GM19043 (cell line): ENCODE measurements around the gene CLCF1.
A peak's percentile ranks its signal among the peaks of the same experiment; 100 is the strongest.
"Not testable (repeated sequence)": the region's sequence is repeated elsewhere in the genome, so short reads cannot be mapped to it uniquely, and the experiment has no call there.

ENCODE experiments used
- ATAC-seq: cut with Tn5 transposase; IDR thresholded peaks from one replicate; pipeline ENCODE4 v1.9.1; 2021; ENCODE audit warnings: low read depth; ENCODE audit not compliant: unreplicated experiment

The CLCF1 gene

DNA sequence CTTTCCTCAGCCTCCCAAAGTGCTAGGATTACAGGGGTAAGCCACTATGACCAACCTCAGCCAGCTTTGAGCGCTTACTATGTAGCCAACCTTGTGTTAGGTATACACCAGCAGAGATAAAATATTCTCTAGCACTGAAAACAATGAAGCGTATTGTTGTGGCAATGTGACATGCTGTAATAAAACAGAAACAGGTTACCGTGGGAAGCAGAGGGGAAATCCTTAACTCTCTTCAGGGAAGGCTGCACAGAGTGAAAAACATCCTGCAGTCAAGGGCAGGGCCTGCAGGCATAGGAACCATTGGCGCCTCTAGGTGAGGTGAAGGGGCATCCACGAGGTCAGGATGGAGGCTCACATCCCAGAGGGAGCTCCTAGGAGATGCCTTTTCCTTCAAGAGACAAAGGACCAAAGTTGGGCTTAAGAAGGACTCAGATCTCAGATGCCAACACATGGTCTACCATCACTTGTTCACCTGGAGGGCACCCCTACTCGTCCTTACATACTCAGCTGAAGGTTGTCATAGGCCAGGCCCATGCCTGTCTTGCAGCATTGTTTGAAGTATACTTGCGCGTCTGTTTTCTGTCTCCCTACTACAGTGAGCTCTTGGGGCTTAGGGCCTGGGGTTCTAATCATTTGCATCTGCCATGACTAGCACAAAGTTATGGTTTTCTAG, 28.0 kb downstream of the CLCF1 start:
- ATAC-seq = no peak

DNA sequence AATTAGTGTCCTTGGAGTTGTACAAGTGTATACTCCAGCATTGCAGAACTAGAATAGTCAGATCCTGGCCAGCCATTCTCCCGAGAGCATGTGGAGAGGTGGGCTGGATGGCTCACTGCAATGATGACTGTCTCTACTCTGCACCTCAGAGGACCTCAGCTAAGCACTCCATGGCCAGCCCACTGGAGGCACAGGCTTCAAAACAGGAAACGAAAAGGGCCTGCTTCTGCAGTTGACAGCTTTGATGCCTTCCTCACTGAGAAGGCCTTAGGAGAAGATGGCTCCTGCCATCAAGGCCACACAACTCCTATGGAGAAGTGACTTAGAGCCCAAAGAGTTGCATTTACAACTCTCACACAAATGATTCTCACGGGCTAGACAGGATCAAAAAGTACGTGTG, 29.1 kb downstream of the CLCF1 start:
- ATAC-seq = no peak

- no peak for ATAC-seq
Observed at GRCh38 chr11:67337257-67337656, 36.1 kb downstream of the CLCF1 start.

- no peak for ATAC-seq
Observed at GRCh38 chr11:67332081-67332691, 41.2 kb downstream of the CLCF1 start.

GRCh38 chr11:67323526-67323925, 49.9 kb downstream of the CLCF1 start:
- no peak for ATAC-seq

- no peak for ATAC-seq
Observed at GRCh38 chr11:67322049-67322448, 51.3 kb downstream of the CLCF1 start.

GRCh38 chr11:67321313-67321871, 52.0 kb downstream of the CLCF1 start:
- ATAC-seq = no peak

DNA sequence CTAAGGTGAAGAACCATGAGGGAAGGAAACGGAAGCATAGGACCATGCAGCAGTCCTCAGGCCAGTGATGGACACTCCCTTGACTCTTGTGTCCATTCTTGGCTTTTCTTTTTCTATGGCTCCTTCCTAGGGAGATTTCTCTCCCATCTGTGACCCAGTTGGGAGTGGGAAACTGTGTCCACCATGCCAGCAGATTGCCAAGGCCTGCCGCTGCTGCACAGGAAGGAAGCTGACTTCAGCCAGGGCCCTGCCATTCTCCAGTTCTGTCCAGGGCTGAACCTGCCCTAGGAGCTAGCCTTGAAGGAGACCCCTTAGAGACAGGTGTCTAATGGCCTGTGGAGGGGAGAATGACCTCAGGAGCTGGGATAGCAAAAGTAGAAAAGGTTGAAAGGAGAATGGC, 52.7 kb downstream of the CLCF1 start:
- ATAC-seq = no peak

- no peak for ATAC-seq
Observed at GRCh38 chr11:67320011-67320410, 53.4 kb downstream of the CLCF1 start.

DNA sequence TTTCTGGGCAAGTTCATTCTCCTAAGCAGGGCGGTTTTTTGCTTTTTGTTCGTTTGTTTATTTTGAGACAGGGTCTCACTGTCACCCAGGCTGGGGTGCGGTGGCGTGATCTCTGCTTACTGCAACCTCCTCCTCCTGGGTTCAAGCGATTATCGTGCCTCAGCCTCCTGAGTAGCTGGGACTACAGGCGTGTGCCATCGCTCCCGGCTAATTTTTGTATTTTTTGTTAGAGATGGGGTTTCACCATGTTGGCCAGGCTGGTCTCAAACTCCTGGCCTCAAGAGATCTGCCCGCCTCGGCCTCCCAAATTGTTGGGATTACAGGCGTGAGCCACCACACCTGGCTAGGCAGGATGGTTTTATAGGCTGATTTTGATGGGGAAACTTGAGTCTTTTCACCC, 54.5 kb downstream of the CLCF1 start:
- ATAC-seq = not testable (repeated sequence)

- ATAC-seq = no peak
Observed at GRCh38 chr11:67317888-67318555, 55.4 kb downstream of the CLCF1 start.

DNA sequence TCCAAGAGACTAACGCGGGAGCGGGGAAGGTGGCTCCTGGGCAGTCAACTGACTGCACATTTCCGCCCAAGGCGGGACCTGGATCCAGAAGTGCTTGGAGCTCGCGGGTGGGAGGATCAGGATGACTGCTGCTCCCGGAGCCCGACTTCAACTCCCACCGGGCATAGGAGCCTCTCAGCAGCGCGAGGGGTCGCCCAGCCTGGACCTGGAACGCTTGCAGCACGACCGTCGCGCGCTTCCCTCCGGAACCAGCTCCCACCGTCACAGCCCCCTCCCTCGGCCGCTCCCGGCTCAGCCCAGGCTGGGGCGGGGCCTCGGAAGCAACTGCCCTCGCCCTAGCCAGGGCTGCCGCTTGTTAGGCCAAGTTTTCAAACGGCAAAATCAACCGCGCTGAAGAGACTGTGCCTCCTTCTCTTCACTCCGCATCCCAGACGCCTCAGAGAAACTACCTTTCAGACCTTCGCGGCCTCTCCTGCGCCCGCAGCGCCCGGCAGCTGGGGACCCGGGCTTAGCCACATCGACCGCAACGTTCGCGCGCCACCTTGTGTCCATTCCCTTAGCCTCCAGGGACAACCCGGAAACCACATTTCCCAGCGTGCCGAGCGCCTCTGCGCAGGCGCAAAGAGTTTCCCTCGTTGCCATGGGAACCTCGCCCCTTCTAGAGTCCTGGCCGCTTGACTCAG, 56.1 kb downstream of the CLCF1 start:
- peak; percentile 70 for ATAC-seq

- ATAC-seq = no peak
Observed at GRCh38 chr11:67316882-67317204, 56.6 kb downstream of the CLCF1 start.

DNA sequence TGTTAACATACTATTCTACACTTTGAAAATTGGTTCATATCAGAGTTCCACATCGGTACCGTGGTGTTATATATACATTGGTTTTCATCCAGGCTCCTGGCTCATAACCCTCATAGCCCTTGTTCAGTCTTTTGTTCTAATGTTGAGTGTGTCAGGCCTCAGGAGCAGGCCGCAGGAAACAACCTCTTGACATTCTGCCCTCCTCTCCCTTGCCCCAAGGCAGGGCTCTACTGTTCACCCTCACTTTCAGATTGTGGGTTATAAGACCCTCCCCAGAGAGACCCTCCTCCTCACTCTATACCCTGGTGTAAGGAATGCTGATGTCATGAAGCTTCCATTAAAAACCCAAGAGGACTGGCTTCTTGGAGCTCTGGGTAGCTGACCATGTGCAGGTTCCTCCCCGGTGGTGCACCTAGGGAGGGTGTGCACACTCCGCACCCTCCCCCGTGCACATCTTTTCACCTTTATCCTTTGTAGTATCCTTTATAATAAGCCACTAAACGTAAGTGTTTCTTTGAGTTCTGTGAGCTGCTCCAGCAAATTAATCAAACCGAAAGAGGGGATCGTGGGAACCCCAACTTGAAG, 58.0 kb downstream of the CLCF1 start:
- no peak for ATAC-seq

- no peak for ATAC-seq
Observed at GRCh38 chr11:67314218-67314617, 59.2 kb downstream of the CLCF1 start.
